ENCODE data around the gene FJX1.

Gene FJX1

DNA sequence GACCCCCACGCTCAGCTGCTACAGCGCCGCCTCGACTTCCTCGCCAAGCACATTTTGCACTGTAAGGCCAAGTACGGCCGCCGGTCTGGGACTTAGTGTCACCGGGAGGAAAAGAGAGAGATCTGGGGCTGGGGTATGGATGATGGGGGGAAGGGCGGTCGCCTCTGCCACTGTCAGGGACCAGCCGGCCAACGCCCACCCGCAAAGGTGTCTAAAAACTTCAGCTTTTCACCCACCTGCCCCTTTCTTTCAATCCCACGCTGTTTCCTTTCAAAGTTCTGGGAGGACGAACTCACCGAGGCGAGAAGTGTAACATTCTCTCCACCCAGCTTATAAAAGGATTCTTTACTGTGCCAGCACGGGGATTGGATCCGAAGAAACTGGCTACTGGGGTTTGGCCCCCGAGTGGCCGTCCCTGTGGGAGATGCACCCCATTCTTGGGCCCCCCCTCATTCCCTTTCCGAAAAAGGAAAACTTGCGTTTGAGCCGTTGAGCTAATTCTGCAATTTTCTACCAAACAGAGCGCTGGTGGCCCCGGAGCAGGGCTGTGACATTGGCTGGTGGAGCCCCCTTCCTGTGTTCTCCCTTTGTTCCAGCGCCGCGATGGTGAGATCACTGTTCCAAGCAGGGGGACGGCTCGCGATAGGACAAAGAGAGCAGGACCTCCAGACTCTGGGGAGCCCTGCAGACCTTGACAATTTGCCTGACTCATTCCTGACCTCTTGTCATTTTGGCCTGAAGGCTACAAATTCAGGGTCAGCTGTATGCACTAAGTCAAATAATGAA is 1.8 kb downstream of the FJX1 start:
- Histone ChIP-seq H2BK15ac (ENCODE audit: low read depth, poor library complexity, severe bottlenecking) (peak overlapping the region; percentile 34), H2BK5ac (ENCODE audit: low read depth, low read length, poor library complexity, severe bottlenecking) (peak overlapping the region; percentile 69), H3K14ac (ENCODE audit: low read length in 2 of 2) (peak overlapping the region in 1 of 2 experiments; percentile 68), H3K18ac (ENCODE audit: low read depth in 1 of 2, low read length in 2 of 2) (peak overlapping the region; percentile 67 to 81), H3K36me3 (ENCODE audit: control insufficient read depth in 1 of 2, insufficient read depth in 2 of 2, low read depth in 1 of 2, low read length in 2 of 2) (no peaks in the 10 kb centered on the region), H3K4me2 (ENCODE audit: low read length, poor library complexity, severe bottlenecking) (peak overlapping the region; percentile 97), H2BK120ac (ENCODE audit: low read depth, low read length) (peak overlapping the region; percentile 35), H3K79me1 (replicated peaks; ENCODE audit: low read length, poor library complexity, severe bottlenecking) (peaks cover 8% of the 10 kb centered on the region), H3K27me3 (ENCODE audit: control insufficient read depth in 1 of 2, insufficient read depth in 1 of 2, low read length in 2 of 2) (no peaks in the 10 kb centered on the region), H4K91ac (ENCODE audit: low read length) (peak overlapping the region; percentile 81), H3K9ac (ENCODE audit: low read length) (peak overlapping the region; percentile 79), H2AK5ac (ENCODE audit: low read length, severe bottlenecking) (peak overlapping the region; percentile 35), H2BK12ac (ENCODE audit: low read length in 2 of 2) (peak overlapping the region in 1 of 2 experiments; percentile 70), H3K4ac (ENCODE audit: low read depth in 1 of 2, low read length in 2 of 2) (peak overlapping the region; percentile 36 to 73), H3K27ac (ENCODE audit: low read length, poor library complexity, severe bottlenecking) (peak overlapping the region; percentile 19), H2AFZ (ENCODE audit: low read depth, low read length) (peak overlapping the region; percentile 61), H3K9me3 (ENCODE audit: control insufficient read depth, low read length) (no peaks in the 10 kb centered on the region), H3K4me1 (ENCODE audit: control insufficient read depth, insufficient read depth, low read depth, low read length) (peaks cover 17% of the 10 kb centered on the region), H3K4me3 (ENCODE audit: insufficient read depth in 1 of 2, low read depth in 1 of 2, low read length in 2 of 2) (peak overlapping the region; percentile 77 to 84), H3K23ac (ENCODE audit: low read length in 2 of 2) (peak overlapping the region in 1 of 2 experiments; percentile 89), H4K8ac (ENCODE audit: low read length) (peak overlapping the region; percentile 19)
- under 1% methylated on average over 24 of the region's 33 CpGs for WGBS
- DNase-seq = peak; percentile 61

- H4K91ac ChIP-seq (ENCODE audit: low read length) = no peak overlapping the region
- H3K18ac ChIP-seq (ENCODE audit: low read depth in 1 of 2, low read length in 2 of 2) = no peak overlapping the region
- no peaks in the 10 kb centered on the region for H3K27me3 ChIP-seq (ENCODE audit: control insufficient read depth in 1 of 2, insufficient read depth in 1 of 2, low read length in 2 of 2)
- no peak overlapping the region for H2AFZ ChIP-seq (ENCODE audit: low read depth, low read length)
- H4K8ac ChIP-seq (ENCODE audit: low read length) = no peak overlapping the region
- peak overlapping the region; percentile 96 for H2AK5ac ChIP-seq (ENCODE audit: low read length, severe bottlenecking)
- H3K79me1 ChIP-seq (replicated peaks; ENCODE audit: low read length, poor library complexity, severe bottlenecking) = peaks cover 8% of the 10 kb centered on the region
- H3K4me3 ChIP-seq (ENCODE audit: insufficient read depth in 1 of 2, low read depth in 1 of 2, low read length in 2 of 2) = peak overlapping the region in 1 of 2 experiments; percentile 84
- WGBS = 67% methylated on average over 1 of the region's 2 CpGs
- H3K14ac ChIP-seq (ENCODE audit: low read length in 2 of 2) = no peak overlapping the region
- H3K23ac ChIP-seq (ENCODE audit: low read length in 2 of 2) = no peak overlapping the region
- H2BK120ac ChIP-seq (ENCODE audit: low read depth, low read length) = no peak overlapping the region
- H2BK12ac ChIP-seq (ENCODE audit: low read length in 2 of 2) = no peak overlapping the region
- H3K4me1 ChIP-seq (ENCODE audit: control insufficient read depth, insufficient read depth, low read depth, low read length) = peaks cover 17% of the 10 kb centered on the region
- peak overlapping the region; percentile 63 for H2BK15ac ChIP-seq (ENCODE audit: low read depth, poor library complexity, severe bottlenecking)
- peak overlapping the region; percentile 45 for H3K4me2 ChIP-seq (ENCODE audit: low read length, poor library complexity, severe bottlenecking)
- DNase-seq = no peak
- H3K36me3 ChIP-seq (ENCODE audit: control insufficient read depth in 1 of 2, insufficient read depth in 2 of 2, low read depth in 1 of 2, low read length in 2 of 2) = no peaks in the 10 kb centered on the region
- peak overlapping the region; percentile 79 for H3K9ac ChIP-seq (ENCODE audit: low read length)
- no peak overlapping the region for H2BK5ac ChIP-seq (ENCODE audit: low read depth, low read length, poor library complexity, severe bottlenecking)
- no peak overlapping the region for H3K4ac ChIP-seq (ENCODE audit: low read depth in 1 of 2, low read length in 2 of 2)
- no peaks in the 10 kb centered on the region for H3K9me3 ChIP-seq (ENCODE audit: control insufficient read depth, low read length)
- peak overlapping the region; percentile 46 for H3K27ac ChIP-seq (ENCODE audit: low read length, poor library complexity, severe bottlenecking)
Observed at GRCh38 chr11:35620795-35621194, 2.5 kb downstream of the FJX1 start.

DNA sequence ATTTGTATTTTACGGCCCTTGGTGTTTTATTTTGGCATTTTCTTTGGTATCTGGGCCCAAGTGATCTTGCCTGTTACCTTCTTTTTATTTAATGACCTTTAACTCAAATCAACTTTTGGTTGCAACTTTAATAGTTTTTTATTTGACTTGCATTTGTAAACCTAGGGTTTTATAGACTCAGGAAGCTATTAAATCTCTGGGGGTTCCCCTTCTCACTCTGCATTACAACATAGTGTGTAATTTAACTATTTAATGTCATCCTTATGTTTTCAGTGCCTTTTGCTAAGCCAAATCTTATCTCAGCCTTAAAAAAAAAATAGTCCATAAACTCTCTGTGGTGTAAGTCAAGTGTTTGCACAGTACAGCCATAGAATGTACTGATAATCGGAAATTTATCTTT is 3.4 kb downstream of the FJX1 start:
- Histone ChIP-seq H3K23ac (ENCODE audit: low read length in 2 of 2) (no peak overlapping the region), H3K27ac (ENCODE audit: low read length, poor library complexity, severe bottlenecking) (peak overlapping the region; percentile 88), H3K27me3 (ENCODE audit: control insufficient read depth in 1 of 2, insufficient read depth in 1 of 2, low read length in 2 of 2) (no peaks in the 10 kb centered on the region), H3K79me1 (replicated peaks; ENCODE audit: low read length, poor library complexity, severe bottlenecking) (peaks cover 8% of the 10 kb centered on the region), H3K14ac (ENCODE audit: low read length in 2 of 2) (no peak overlapping the region), H2BK12ac (ENCODE audit: low read length in 2 of 2) (no peak overlapping the region), H3K4me1 (ENCODE audit: control insufficient read depth, insufficient read depth, low read depth, low read length) (peaks cover 17% of the 10 kb centered on the region), H3K4me2 (ENCODE audit: low read length, poor library complexity, severe bottlenecking) (no peak overlapping the region), H3K4ac (ENCODE audit: low read depth in 1 of 2, low read length in 2 of 2) (no peak overlapping the region), H2AK5ac (ENCODE audit: low read length, severe bottlenecking) (no peak overlapping the region), H3K18ac (ENCODE audit: low read depth in 1 of 2, low read length in 2 of 2) (no peak overlapping the region), H2BK120ac (ENCODE audit: low read depth, low read length) (no peak overlapping the region), H3K9me3 (ENCODE audit: control insufficient read depth, low read length) (no peaks in the 10 kb centered on the region), H3K36me3 (ENCODE audit: control insufficient read depth in 1 of 2, insufficient read depth in 2 of 2, low read depth in 1 of 2, low read length in 2 of 2) (no peaks in the 10 kb centered on the region), H4K91ac (ENCODE audit: low read length) (no peak overlapping the region), H2BK5ac (ENCODE audit: low read depth, low read length, poor library complexity, severe bottlenecking) (no peak overlapping the region), H2BK15ac (ENCODE audit: low read depth, poor library complexity, severe bottlenecking) (no peak overlapping the region), H3K9ac (ENCODE audit: low read length) (no peak overlapping the region), H3K4me3 (ENCODE audit: insufficient read depth in 1 of 2, low read depth in 1 of 2, low read length in 2 of 2) (peak overlapping the region in 1 of 2 experiments; percentile 84), H4K8ac (ENCODE audit: low read length) (no peak overlapping the region), H2AFZ (ENCODE audit: low read depth, low read length) (no peak overlapping the region)
- no CpG with 5 or more reads among the region's 2 CpGs for WGBS
- no peak for DNase-seq

GRCh38 chr11:35622070-35622469 is 3.8 kb downstream of the FJX1 start:
- Histone ChIP-seq H4K8ac (ENCODE audit: low read length) (no peak overlapping the region), H2AK5ac (ENCODE audit: low read length, severe bottlenecking) (no peak overlapping the region), H2BK5ac (ENCODE audit: low read depth, low read length, poor library complexity, severe bottlenecking) (no peak overlapping the region), H3K4me3 (ENCODE audit: insufficient read depth in 1 of 2, low read depth in 1 of 2, low read length in 2 of 2) (peak overlapping the region in 1 of 2 experiments; percentile 84), H3K23ac (ENCODE audit: low read length in 2 of 2) (no peak overlapping the region), H3K4me2 (ENCODE audit: low read length, poor library complexity, severe bottlenecking) (no peak overlapping the region), H3K79me1 (replicated peaks; ENCODE audit: low read length, poor library complexity, severe bottlenecking) (peaks cover 8% of the 10 kb centered on the region), H3K4ac (ENCODE audit: low read depth in 1 of 2, low read length in 2 of 2) (no peak overlapping the region), H3K9ac (ENCODE audit: low read length) (no peak overlapping the region), H3K27ac (ENCODE audit: low read length, poor library complexity, severe bottlenecking) (peak overlapping the region; percentile 88), H2BK120ac (ENCODE audit: low read depth, low read length) (no peak overlapping the region), H4K91ac (ENCODE audit: low read length) (no peak overlapping the region), H3K9me3 (ENCODE audit: control insufficient read depth, low read length) (no peaks in the 10 kb centered on the region), H3K36me3 (ENCODE audit: control insufficient read depth in 1 of 2, insufficient read depth in 2 of 2, low read depth in 1 of 2, low read length in 2 of 2) (no peaks in the 10 kb centered on the region), H2BK12ac (ENCODE audit: low read length in 2 of 2) (no peak overlapping the region), H2BK15ac (ENCODE audit: low read depth, poor library complexity, severe bottlenecking) (no peak overlapping the region), H3K14ac (ENCODE audit: low read length in 2 of 2) (no peak overlapping the region), H3K27me3 (ENCODE audit: control insufficient read depth in 1 of 2, insufficient read depth in 1 of 2, low read length in 2 of 2) (no peaks in the 10 kb centered on the region), H3K18ac (ENCODE audit: low read depth in 1 of 2, low read length in 2 of 2) (no peak overlapping the region), H2AFZ (ENCODE audit: low read depth, low read length) (no peak overlapping the region), H3K4me1 (ENCODE audit: control insufficient read depth, insufficient read depth, low read depth, low read length) (peaks cover 17% of the 10 kb centered on the region)
- WGBS = 8% methylated on average over 3 of the region's 3 CpGs
- DNase-seq = peak; percentile 49
